NCI-H2227 (cell line): ENCODE measurements around the gene CUL9.
"Not testable (repeated sequence)": the region's sequence is repeated elsewhere in the genome, so short reads cannot be mapped to it uniquely, and the experiment has no call there.

Experiments
- DNase-seq: peaks from one replicate; lab custom pipeline; 2025; ENCODE audit not compliant: unreplicated experiment; lab: John Stamatoyannopoulos, UW

The CUL9 gene

GRCh38 chr6:43181942-43182860, at the start of gene CUL9:
CUL9 (plus strand) TSS chr6:43182196; CDS start chr6:43184311, 2,115 bp downstream.
- peak; percentile 82 for DNase-seq

GRCh38 chr6:43138267-43138666, 43.7 kb upstream of the CUL9 start:
- no peak for DNase-seq

GRCh38 chr6:43139973-43140372, 42.0 kb upstream of the CUL9 start:
- not testable (repeated sequence) for DNase-seq

GRCh38 chr6:43141644-43142043, 40.4 kb upstream of the CUL9 start:
- DNase-seq = no peak

- no peak for DNase-seq
These were observed 39.9 kb upstream of the CUL9 start for GRCh38 chr6:43142101-43142500.

GRCh38 chr6:43143235-43144128, 38.5 kb upstream of the CUL9 start:
- peak; percentile 89 for DNase-seq

GRCh38 chr6:43144879-43145278, 37.1 kb upstream of the CUL9 start:
- no peak for DNase-seq

- DNase-seq = no peak
These were observed 35.7 kb upstream of the CUL9 start for GRCh38 chr6:43146261-43146660.

GRCh38 chr6:43146709-43147688, 35.0 kb upstream of the CUL9 start:
- no peak for DNase-seq

- no peak for DNase-seq
These were observed 34.1 kb upstream of the CUL9 start for GRCh38 chr6:43147691-43148477.

- no peak for DNase-seq
These were observed 32.7 kb upstream of the CUL9 start for GRCh38 chr6:43149265-43149664.

GRCh38 chr6:43150051-43150751, 31.8 kb upstream of the CUL9 start:
- DNase-seq = no peak

- DNase-seq = no peak
These were observed 22.4 kb upstream of the CUL9 start for GRCh38 chr6:43159599-43159998.

GRCh38 chr6:43163899-43164298, 18.1 kb upstream of the CUL9 start:
- DNase-seq = no peak

- DNase-seq = peak; percentile 80
These were observed 11.5 kb upstream of the CUL9 start for GRCh38 chr6:43170417-43170930.

- peak; percentile 98 for DNase-seq
These were observed 10.9 kb upstream of the CUL9 start, which contains the start of gene SRF for GRCh38 chr6:43170931-43171706. SRF (plus strand) TSS chr6:43171269; CDS start chr6:43171657, 388 bp downstream.

- peak; percentile 32 for DNase-seq
These were observed 10.3 kb upstream of the CUL9 start for GRCh38 chr6:43171707-43172103.
